Vagina (tissue), 2 donors: ENCODE results near the gene TTC7B.

Source experiments
- CTCF ChIP-seq, 3 experiments: fragments of 450-650 bp in 2 of 3; fragments of 200-600 bp in 1 of 3; sonication (generic) in 1 of 3; IDR thresholded peaks; one replicate each; pipeline ENCODE4 v1.5.1; 2017 to 2019; ENCODE audit warnings: antibody characterized with exemption in 3 of 3, mild to moderate bottlenecking in 2 of 3, moderate library complexity in 2 of 3
- POLR2A ChIP-seq, 2 donors: fragments of 450-650 bp; IDR thresholded peaks; one replicate each; pipeline ENCODE4 v1.6.1; 2017; ENCODE audit warnings: antibody characterized with exemption in 2 of 2, mild to moderate bottlenecking in 2 of 2, moderate library complexity in 2 of 2
- POLR2AphosphoS5 ChIP-seq, 2 donors: sonication (generic); formaldehyde crosslinking; IDR thresholded peaks; one replicate each; pipeline ENCODE4 v1.9.0; 2017; ENCODE audit warnings: antibody characterized with exemption in 2 of 2, mild to moderate bottlenecking in 2 of 2, low read depth in 1 of 2; ENCODE audit not compliant: insufficient read depth in 1 of 2

GRCh38 chr14:90560558-90560957, 255.7 kb downstream of the TTC7B start:
- TF ChIP-seq CTCF (IDR thresholded peaks at IDR 0.05) (no peak), POLR2AphosphoS5 (IDR thresholded peaks at IDR 0.05; ENCODE audit: insufficient read depth in 1 of 2, low read depth in 1 of 2) (no peak), POLR2A (IDR thresholded peaks at IDR 0.05) (no peak)
